Stimulated activated CD8-positive, alpha-beta memory T cell treated with anti-CD3 and anti-CD28 coated beads, Interleukin-4, amount 100 ng/mL, for 1 hour (primary cell): ENCODE results near the gene DDR1.

Source experiments
- DNase-seq, 2 donors: peaks; one replicate each; pipeline ENCODE4 v3.0.0-alpha.2; 2020; ENCODE audit warnings: low read depth in 2 of 2, low spot score in 1 of 2

The DDR1 gene

DNA sequence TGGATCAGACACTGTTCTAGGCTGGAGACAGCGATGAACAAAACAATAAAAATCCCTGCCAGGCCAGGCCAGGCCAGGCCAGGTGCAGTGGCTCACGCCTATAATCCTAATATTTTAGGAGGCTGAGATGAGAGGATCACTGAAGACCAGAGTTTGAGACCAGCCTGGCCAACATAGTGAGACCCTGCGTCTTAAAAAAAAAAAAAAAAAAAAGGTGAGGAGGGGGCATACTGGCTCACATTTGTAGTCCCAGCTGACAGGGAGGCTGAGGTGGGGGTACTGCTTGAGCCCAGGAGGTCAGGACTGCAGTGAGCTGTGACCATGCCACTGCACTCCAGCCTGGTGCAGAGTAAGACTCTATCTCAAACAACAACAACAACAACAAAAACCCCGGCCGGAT, 61.0 kb downstream of the DDR1 start:
- no peak for DNase-seq

DNA sequence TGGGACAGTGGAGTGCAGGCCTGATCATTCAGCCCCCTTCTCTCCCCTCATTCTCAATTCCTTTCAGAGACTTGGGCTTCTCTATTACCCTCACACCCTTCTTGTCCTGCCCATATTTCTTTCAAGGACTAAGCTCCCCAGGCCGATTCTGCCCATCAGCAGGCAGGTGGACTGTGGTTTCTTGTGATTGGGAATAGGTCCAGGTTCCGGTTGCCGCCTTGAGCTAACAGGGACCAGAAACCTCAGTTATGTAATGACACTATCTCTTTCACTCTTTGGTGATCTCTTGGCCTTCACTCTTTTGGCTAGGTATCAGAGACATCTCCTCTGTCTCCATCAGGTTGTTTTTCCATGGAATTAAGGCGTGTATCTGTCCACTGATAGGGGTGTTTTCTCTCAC, 62.9 kb downstream of the DDR1 start:
- no peak for DNase-seq

DNA sequence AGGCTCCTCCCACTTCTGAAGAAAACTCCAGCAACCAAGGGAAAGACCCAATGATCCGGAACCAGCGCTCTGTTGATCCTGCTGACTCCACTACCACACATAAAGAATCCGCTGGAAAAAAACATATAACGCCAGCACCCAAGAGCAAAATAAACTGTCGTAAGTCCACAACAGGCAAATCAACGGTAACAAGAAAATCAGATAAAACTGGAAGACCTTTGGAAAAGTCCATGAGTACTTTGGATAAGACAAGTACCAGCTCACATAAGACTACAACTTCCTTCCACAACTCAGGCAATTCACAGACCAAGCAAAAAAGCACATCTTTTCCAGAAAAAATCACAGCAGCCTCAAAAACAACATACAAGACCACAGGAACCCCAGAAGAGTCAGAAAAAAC, 64.5 kb downstream of the DDR1 start:
- DNase-seq = no peak
